Peyer's patch (tissue), 4 donors: ENCODE results near the gene CIZ1. TPM values are rescaled to one million over a fixed set of nuclear protein-coding genes. Genes with fewer than 3 reads are reported as not detected.
A peak's percentile ranks its signal among the peaks of the same experiment; 100 is the strongest.

Experiments
- DNase-seq, 3 donors: peaks; one replicate each; pipeline ENCODE4 v3.0.0-alpha.2; 2017 to 2019
- H3K27ac ChIP-seq, 4 donors: fragments of 200-600 bp; sonication (generic); one replicate each; pipeline ENCODE4 v1.5.1; 2016 to 2019
- H3K27me3 ChIP-seq, 2 donors: fragments of 200-600 bp; sonication (generic); one replicate each; pipeline ENCODE4 v1.5.1; 2019
- H3K36me3 ChIP-seq, 3 donors: fragments of 200-600 bp; sonication (generic); one replicate each; pipeline ENCODE4 v1.5.1; 2016 to 2019
- H3K4me1 ChIP-seq, 4 donors: fragments of 200-600 bp; sonication (generic); one replicate each; pipeline ENCODE4 v1.5.1; 2016 to 2019
- H3K4me3 ChIP-seq, 4 donors: fragments of 200-600 bp; sonication (generic); 1 replicate in 3 of 4; 2 replicates in 1 of 4; pipeline ENCODE4 v1.5.1; 2016 to 2019; ENCODE audit warnings: mild to moderate bottlenecking in 1 of 4
- H3K9me3 ChIP-seq, 4 donors: fragments of 200-600 bp; sonication (generic); one replicate each; pipeline ENCODE4 v1.5.1; 2016 to 2019; ENCODE audit warnings: mild to moderate bottlenecking in 1 of 4
- CTCF ChIP-seq, 6 experiments: fragments of 450-650 bp in 4 of 6; fragments of 200-600 bp in 2 of 6; sonication (generic) in 1 of 6; IDR thresholded peaks; one replicate each; pipeline ENCODE4 v1.5.1; 2017 to 2019; ENCODE audit warnings: antibody characterized with exemption in 6 of 6, mild to moderate bottlenecking in 3 of 6, moderate library complexity in 1 of 6
- POLR2A ChIP-seq, 2 donors: fragments of 450-650 bp; IDR thresholded peaks; one replicate each; pipeline ENCODE4 v1.5.1; 2017; ENCODE audit warnings: antibody characterized with exemption in 2 of 2, mild to moderate bottlenecking in 2 of 2, moderate library complexity in 2 of 2
- total RNA-seq, 4 donors: library from RNA; depleted of rRNA; stranded (reverse); fragments of >200 nt; gene quantifications; one replicate each; pipeline ENCODE4 v1.1.0, GENCODE V29; 2016

Gene CIZ1
- total RNA-seq, 4 donors from 2014 or later = 52.2 to 144 (median 95.3) TPM

DNA sequence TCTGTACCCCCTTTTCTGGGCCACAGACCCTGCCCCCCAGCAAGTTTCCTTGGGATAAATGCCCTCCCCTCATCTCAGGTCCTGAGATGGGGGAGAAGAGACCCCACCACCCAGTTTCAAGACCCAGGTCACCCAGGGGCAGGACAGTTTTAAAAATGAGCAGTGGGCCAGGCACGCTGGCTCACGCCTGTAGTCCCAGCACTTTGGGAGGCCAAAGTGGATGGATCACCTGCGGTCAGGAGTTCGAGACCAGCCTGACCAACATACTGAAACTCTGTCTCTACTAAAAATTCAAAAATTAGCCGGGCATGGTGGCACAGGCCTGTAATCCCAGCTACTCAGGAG lies 69.9 kb downstream of the CIZ1 start:
- H3K27ac ChIP-seq = no peak overlapping the region
- no peaks in the 10 kb centered on the region for H3K9me3 ChIP-seq
- H3K36me3 ChIP-seq = peaks cover 0 to 45% (median 0%) of the 10 kb centered on the region in 3 donors
- DNase-seq = no peak
- no peak overlapping the region for H3K4me3 ChIP-seq
- no peaks in the 10 kb centered on the region for H3K27me3 ChIP-seq
- TF ChIP-seq CTCF (IDR thresholded peaks at IDR 0.05) = no peak
- no peak for TF ChIP-seq POLR2A (IDR thresholded peaks at IDR 0.05)
- peaks cover 4 to 31% (median 15%) of the 10 kb centered on the region in 4 donors for H3K4me1 ChIP-seq

GRCh38 chr9:128120741-128121465 lies 70.5 kb downstream of the CIZ1 start:
- no peaks in the 10 kb centered on the region for H3K27me3 ChIP-seq
- H3K4me3 ChIP-seq = no peak overlapping the region
- no peak overlapping the region for H3K27ac ChIP-seq
- H3K36me3 ChIP-seq = peaks cover 0 to 45% (median 0%) of the 10 kb centered on the region in 3 donors
- peak in 2 of 3 donors; percentile 40 to 43 for DNase-seq
- H3K9me3 ChIP-seq = no peaks in the 10 kb centered on the region
- TF ChIP-seq POLR2A (IDR thresholded peaks at IDR 0.05) (no peak), CTCF (IDR thresholded peaks at IDR 0.05) (no peak)
- H3K4me1 ChIP-seq = peaks cover 0 to 31% (median 12%) of the 10 kb centered on the region in 4 donors

DNA sequence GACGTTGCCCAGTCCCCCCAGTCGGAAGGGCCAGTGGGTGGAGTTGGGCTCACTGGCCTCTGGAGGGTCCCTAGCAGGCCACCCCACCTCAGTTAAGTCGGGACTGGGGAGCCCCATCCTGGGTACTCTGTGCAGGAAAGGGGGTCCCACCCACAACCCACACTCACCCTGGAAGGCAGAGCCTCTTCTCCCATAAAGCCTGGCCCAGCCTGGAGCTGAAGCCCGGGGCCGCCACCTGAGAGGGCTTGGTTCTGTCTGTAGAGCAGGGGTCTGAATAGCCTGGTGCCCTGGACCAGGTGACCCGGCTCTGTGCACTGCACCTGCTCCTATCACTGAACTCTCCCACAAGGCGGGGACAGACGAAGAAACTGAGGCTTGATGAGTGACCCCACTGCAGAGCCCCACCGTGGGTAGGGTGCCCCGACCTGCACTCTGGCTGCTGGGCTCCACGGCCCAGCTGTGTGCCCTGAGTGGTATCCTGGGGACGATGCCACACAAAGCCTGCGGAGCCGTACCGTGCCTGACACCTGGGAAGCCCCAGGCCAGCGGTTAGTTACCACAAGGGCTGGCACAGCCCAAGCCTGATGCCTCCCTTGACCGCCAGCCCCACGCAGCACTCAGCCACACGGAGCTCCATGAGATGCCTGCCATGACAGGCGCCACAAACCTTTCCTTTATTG lies 71.2 kb downstream of the CIZ1 start:
- Histone ChIP-seq H3K4me3 (no peak overlapping the region), H3K36me3 (peaks cover 0 to 45% (median 0%) of the 10 kb centered on the region in 3 donors), H3K27ac (no peak overlapping the region), H3K27me3 (no peaks in the 10 kb centered on the region), H3K9me3 (no peaks in the 10 kb centered on the region), H3K4me1 (peaks cover 0 to 30% (median 12%) of the 10 kb centered on the region in 4 donors)
- DNase-seq = peak in 2 of 3 donors; percentile 42 to 45
- no peak for TF ChIP-seq POLR2A (IDR thresholded peaks at IDR 0.05)
- TF ChIP-seq CTCF (IDR thresholded peaks at IDR 0.05) = no peak

- TF ChIP-seq POLR2A (IDR thresholded peaks at IDR 0.05) (no peak), CTCF (IDR thresholded peaks at IDR 0.05) (no peak)
- Histone ChIP-seq H3K4me3 (no peak overlapping the region), H3K27me3 (no peaks in the 10 kb centered on the region), H3K9me3 (no peaks in the 10 kb centered on the region), H3K4me1 (peaks cover 0 to 26% (median 10%) of the 10 kb centered on the region in 4 donors), H3K27ac (no peak overlapping the region), H3K36me3 (peaks cover 0 to 39% (median 0%) of the 10 kb centered on the region in 3 donors)
- peak in 2 of 3 donors; percentile 39 to 45 for DNase-seq
Measured at GRCh38 chr9:128118971-128119665, 72.3 kb downstream of the CIZ1 start.

DNA sequence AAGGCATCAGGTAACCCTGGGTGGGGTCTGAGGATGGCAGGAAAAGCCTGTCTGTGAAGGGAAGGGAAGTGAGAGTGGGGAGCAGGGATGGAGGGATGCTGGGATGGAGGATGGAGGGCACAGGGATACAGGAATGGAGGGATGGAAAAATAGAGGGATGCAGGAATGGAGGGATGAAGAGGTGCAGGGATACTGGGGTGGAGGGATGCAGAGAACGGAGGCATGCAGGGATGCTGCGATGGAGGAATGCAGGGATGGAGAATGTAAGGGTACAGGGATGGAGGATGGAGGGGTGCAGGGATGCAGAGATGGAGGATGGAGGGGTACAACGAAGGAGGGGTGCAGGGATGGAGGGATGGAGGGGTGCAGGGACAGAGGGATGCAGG lies 72.9 kb downstream of the CIZ1 start:
- H3K27ac ChIP-seq = no peak overlapping the region
- H3K36me3 ChIP-seq = peaks cover 0 to 32% (median 0%) of the 10 kb centered on the region in 3 donors
- H3K9me3 ChIP-seq = no peaks in the 10 kb centered on the region

More for the DNA sequence above, 72.9 kb downstream of the CIZ1 start:
- Histone ChIP-seq H3K27me3 (no peaks in the 10 kb centered on the region), H3K4me3 (no peak overlapping the region), H3K4me1 (peaks cover 0 to 26% (median 10%) of the 10 kb centered on the region in 4 donors)
- TF ChIP-seq POLR2A (IDR thresholded peaks at IDR 0.05) (no peak), CTCF (IDR thresholded peaks at IDR 0.05) (no peak)
- DNase-seq = no peak
